Measurements from ENCODE around the gene ARF3.

The ARF3 gene

GRCh38 chr12:48965298-48965838 is 8.1 kb upstream of the ARF3 start:
- no peak for DNase-seq

- DNase-seq = no peak
Measured at GRCh38 chr12:48961801-48962200, 4.5 kb upstream of the ARF3 start.

GRCh38 chr12:48961331-48961730 is 4.0 kb upstream of the ARF3 start:
- DNase-seq = no peak

- DNase-seq = no peak
Measured at GRCh38 chr12:48960834-48961233, 3.5 kb upstream of the ARF3 start.

GRCh38 chr12:48958049-48958388 is 732 bp upstream of the ARF3 start:
- no peak for DNase-seq

- peak; percentile 58 for DNase-seq
Measured at GRCh38 chr12:48956279-48957140, 777 bp downstream of the ARF3 start.

- no peak for DNase-seq
Measured at GRCh38 chr12:48954841-48955501, 2.3 kb downstream of the ARF3 start.

- DNase-seq = no peak
Measured at GRCh38 chr12:48954061-48954460, 3.2 kb downstream of the ARF3 start.

- no peak for DNase-seq
Measured at GRCh38 chr12:48952691-48953090, 4.6 kb downstream of the ARF3 start.

GRCh38 chr12:48947727-48948126 is 9.6 kb downstream of the ARF3 start:
- DNase-seq = no peak

GRCh38 chr12:48946943-48947342 is 10.3 kb downstream of the ARF3 start:
- no peak for DNase-seq

GRCh38 chr12:48946205-48946604 is 11.1 kb downstream of the ARF3 start:
- DNase-seq = no peak

- no peak for DNase-seq
Measured at GRCh38 chr12:48943221-48943620, 14.1 kb downstream of the ARF3 start.

- no peak for DNase-seq
Measured at GRCh38 chr12:48940181-48940580, 17.1 kb downstream of the ARF3 start.

- no peak for DNase-seq
Measured at GRCh38 chr12:48938805-48939204, 18.5 kb downstream of the ARF3 start.

- DNase-seq = no peak
Measured at GRCh38 chr12:48937170-48937569, 20.1 kb downstream of the ARF3 start.

- peak; percentile 84 for DNase-seq
Measured at GRCh38 chr12:48936379-48936979, 20.8 kb downstream of the ARF3 start.

GRCh38 chr12:48934312-48934706 is 23.0 kb downstream of the ARF3 start:
- peak; percentile 38 for DNase-seq

- DNase-seq = peak; percentile 78
Measured at GRCh38 chr12:48933664-48934311, 23.5 kb downstream of the ARF3 start.

GRCh38 chr12:48932878-48933277 is 24.4 kb downstream of the ARF3 start:
- peak; percentile 31 for DNase-seq

- no peak for DNase-seq
Measured at GRCh38 chr12:48930475-48930874, 26.8 kb downstream of the ARF3 start.

GRCh38 chr12:48929551-48929950 is 27.7 kb downstream of the ARF3 start:
- DNase-seq = no peak

- no peak for DNase-seq
Measured at GRCh38 chr12:48927261-48927660, 30.0 kb downstream of the ARF3 start.
